Activated naive CD4-positive, alpha-beta T cell treated with anti-CD3 and anti-CD28 coated beads, Interleukin-2, amount 10 ng/mL, durations not matched to agents 7 days and 5 days (primary cell): ENCODE measurements around the gene TUBA3E.
"Not testable (repeated sequence)": the region's sequence is repeated elsewhere in the genome, so short reads cannot be mapped to it uniquely, and the experiment has no call there.

Source experiments
- CTCF ChIA-PET: fragments of 350-600 bp; sonication (Branson Sonifier 250); formaldehyde crosslinking; loops from one replicate; lab custom pipeline; 2021; ENCODE audit warnings: antibody characterized with exemption; lab: Charles Lee
- DNase-seq: peaks from one replicate; pipeline ENCODE4 v3.0.0-alpha.2; 2020
- H3K27ac Mint-ChIP-seq: one replicate; pipeline ENCODE4 v1.8.0; 2021; ENCODE audit warnings: mild to moderate bottlenecking, moderate library complexity, mixed read lengths
- H3K27me3 Mint-ChIP-seq: one replicate; pipeline ENCODE4 v1.8.0; 2021; ENCODE audit warnings: mild to moderate bottlenecking, mixed read lengths
- H3K36me3 Mint-ChIP-seq: one replicate; pipeline ENCODE4 v1.8.0; 2021; ENCODE audit warnings: mixed read lengths
- H3K4me1 Mint-ChIP-seq: one replicate; pipeline ENCODE4 v1.8.0; 2021; ENCODE audit warnings: mixed read lengths
- H3K4me3 Mint-ChIP-seq: one replicate; pipeline ENCODE4 v1.8.0; 2021; ENCODE audit warnings: mild to moderate bottlenecking, moderate library complexity, mixed read lengths
- H3K9me3 Mint-ChIP-seq: one replicate; pipeline ENCODE4 v1.8.0; 2021; ENCODE audit warnings: mixed read lengths

The TUBA3E gene

GRCh38 chr2:130185436-130185835 lies 12.8 kb downstream of the TUBA3E start:
- Mint-ChIP-seq H3K9me3 (no peaks in the 10 kb centered on the region), H3K27ac (no peak overlapping the region), H3K27me3 (no peaks in the 10 kb centered on the region), H3K36me3 (peaks cover 8% of the 10 kb centered on the region), H3K4me1 (peaks cover 27% of the 10 kb centered on the region), H3K4me3 (no peak overlapping the region)
- no peak for DNase-seq
- CTCF ChIA-PET = no interaction called here

GRCh38 chr2:130183512-130184373 lies 14.5 kb downstream of the TUBA3E start:
- Mint-ChIP-seq H3K36me3 (peaks cover 8% of the 10 kb centered on the region), H3K27ac (peak overlapping the region; percentile 85), H3K4me3 (peak overlapping the region; percentile 76), H3K4me1 (peaks cover 36% of the 10 kb centered on the region), H3K9me3 (no peaks in the 10 kb centered on the region), H3K27me3 (no peaks in the 10 kb centered on the region)
- DNase-seq = no peak
- CTCF ChIA-PET = no interaction called here

- Mint-ChIP-seq H3K4me3 (peak overlapping the region; percentile 76), H3K4me1 (peaks cover 39% of the 10 kb centered on the region), H3K36me3 (peaks cover 10% of the 10 kb centered on the region), H3K27ac (peak overlapping the region; percentile 85)
- not testable (repeated sequence) for H3K9me3 Mint-ChIP-seq, DNase-seq, H3K27me3 Mint-ChIP-seq
- CTCF ChIA-PET = interaction anchor here (0.8 kb wide), 1 partner anchor 150 kb away, joined by 3 read pairs; no protein-coding TSS in a partner anchor
Measured at GRCh38 chr2:130182826-130183511, 15.3 kb downstream of the TUBA3E start.

- CTCF ChIA-PET = interaction anchor here (0.8 to 1.6 kb wide), 3 partner anchors 12 to 161 kb away, joined by 3 to 6 read pairs (median 4); partner anchors contain the start of gene IMP4
- H3K4me3 Mint-ChIP-seq = peak within 1 kb of the TSS; percentile 92
- peaks cover 42% of the 10 kb centered on the region for H3K4me1 Mint-ChIP-seq
- not testable (repeated sequence) for H3K9me3 Mint-ChIP-seq, H3K27me3 Mint-ChIP-seq
- peak within 1 kb of the TSS; percentile 97 for H3K27ac Mint-ChIP-seq
- H3K36me3 Mint-ChIP-seq = peaks cover 11% of the 10 kb centered on the region
- DNase-seq = peak; percentile 93
Measured at GRCh38 chr2:130181880-130182682, 16.2 kb downstream of the TUBA3E start, which contains the start of gene MZT2B. Gene MZT2B (plus strand): TSS chr2:130182262. CDS start chr2:130182283, 21 bp downstream.

- CTCF ChIA-PET = interaction anchor here (1.2 to 1.6 kb wide), 2 partner anchors 11 to 161 kb away, joined by 4 to 6 read pairs; partner anchors contain the start of gene IMP4
- H3K9me3 Mint-ChIP-seq = no peaks in the 10 kb centered on the region
- H3K4me1 Mint-ChIP-seq = peaks cover 41% of the 10 kb centered on the region
- H3K27ac Mint-ChIP-seq = peak within 1 kb of the TSS; percentile 97
- H3K27me3 Mint-ChIP-seq = no peaks in the 10 kb centered on the region
- DNase-seq = peak; percentile 98
- H3K4me3 Mint-ChIP-seq = peak within 1 kb of the TSS; percentile 92
- H3K36me3 Mint-ChIP-seq = peaks cover 13% of the 10 kb centered on the region
Measured at GRCh38 chr2:130181325-130181879, 16.8 kb downstream of the TUBA3E start, which contains the start of gene SMPD4. Gene SMPD4 (minus strand): TSS chr2:130181602. CDS start chr2:130176592, 5,010 bp downstream.

GRCh38 chr2:130180404-130181324 lies 17.6 kb downstream of the TUBA3E start:
- Mint-ChIP-seq H3K4me3 (peak overlapping the region; percentile 92), H3K27ac (peak overlapping the region; percentile 97), H3K36me3 (peaks cover 17% of the 10 kb centered on the region), H3K4me1 (peaks cover 42% of the 10 kb centered on the region)
- CTCF ChIA-PET = interaction anchor here (1.2 to 1.6 kb wide), 2 partner anchors 11 to 162 kb away, joined by 4 to 6 read pairs; partner anchors contain the start of gene IMP4
- H3K27me3 Mint-ChIP-seq, H3K9me3 Mint-ChIP-seq, DNase-seq: not testable (repeated sequence)

GRCh38 chr2:130174866-130175265 lies 23.4 kb downstream of the TUBA3E start:
- Mint-ChIP-seq H3K4me1 (peaks cover 20% of the 10 kb centered on the region), H3K36me3 (peaks cover 21% of the 10 kb centered on the region)
- H3K27me3 Mint-ChIP-seq, H3K4me3 Mint-ChIP-seq, DNase-seq, H3K27ac Mint-ChIP-seq, H3K9me3 Mint-ChIP-seq, CTCF ChIA-PET: not testable (repeated sequence)

- Mint-ChIP-seq H3K9me3 (no peaks in the 10 kb centered on the region), H3K4me1 (peaks cover 18% of the 10 kb centered on the region), H3K36me3 (peaks cover 27% of the 10 kb centered on the region), H3K27ac (peak overlapping the region; percentile 64), H3K27me3 (no peaks in the 10 kb centered on the region), H3K4me3 (no peak overlapping the region)
- CTCF ChIA-PET = interaction anchor here (1.0 to 1.7 kb wide), 2 partner anchors 12 to 162 kb away, joined by 3 to 4 read pairs; partner anchors contain the start of genes MZT2B and SMPD4
- DNase-seq = no peak
Measured at GRCh38 chr2:130169896-130170295, 28.3 kb downstream of the TUBA3E start.

- Mint-ChIP-seq H3K36me3 (peaks cover 27% of the 10 kb centered on the region), H3K4me1 (peaks cover 18% of the 10 kb centered on the region), H3K27ac (peak overlapping the region; percentile 66)
- not testable (repeated sequence) for H3K27me3 Mint-ChIP-seq, H3K4me3 Mint-ChIP-seq, DNase-seq, H3K9me3 Mint-ChIP-seq
- CTCF ChIA-PET = interaction anchor here (0.7 to 1.7 kb wide), 3 partner anchors 12 to 166 kb away, joined by 3 to 4 read pairs (median 4); partner anchors contain the start of genes MZT2B and SMPD4
Measured at GRCh38 chr2:130169163-130169562, 29.1 kb downstream of the TUBA3E start.

- DNase-seq, CTCF ChIA-PET, H3K27me3 Mint-ChIP-seq, H3K27ac Mint-ChIP-seq, H3K4me3 Mint-ChIP-seq, H3K9me3 Mint-ChIP-seq: not testable (repeated sequence)
- Mint-ChIP-seq H3K36me3 (peaks cover 23% of the 10 kb centered on the region), H3K4me1 (peaks cover 18% of the 10 kb centered on the region)
Measured at GRCh38 chr2:130166611-130167010, 31.6 kb downstream of the TUBA3E start.

- H3K9me3 Mint-ChIP-seq = no peaks in the 10 kb centered on the region
- no peak for DNase-seq
- peaks cover 21% of the 10 kb centered on the region for H3K36me3 Mint-ChIP-seq
- no peaks in the 10 kb centered on the region for H3K27me3 Mint-ChIP-seq
- peaks cover 18% of the 10 kb centered on the region for H3K4me1 Mint-ChIP-seq
- H3K4me3 Mint-ChIP-seq = no peak overlapping the region
- peak overlapping the region; percentile 33 for H3K27ac Mint-ChIP-seq
- CTCF ChIA-PET = no interaction called here
Measured at GRCh38 chr2:130165293-130166016, 32.8 kb downstream of the TUBA3E start.

- DNase-seq = no peak
- no peaks in the 10 kb centered on the region for H3K27me3 Mint-ChIP-seq
- H3K4me1 Mint-ChIP-seq = peaks cover 2% of the 10 kb centered on the region
- CTCF ChIA-PET = no interaction called here
- H3K4me3 Mint-ChIP-seq = no peak overlapping the region
- no peak overlapping the region for H3K27ac Mint-ChIP-seq
- H3K9me3 Mint-ChIP-seq = no peaks in the 10 kb centered on the region
- peaks cover 25% of the 10 kb centered on the region for H3K36me3 Mint-ChIP-seq
Measured at GRCh38 chr2:130162968-130163367, 35.3 kb downstream of the TUBA3E start.
